ENCODE results near the gene MTFP1.
"Not testable (repeated sequence)": the region's sequence is repeated elsewhere in the genome, so short reads cannot be mapped to it uniquely, and the experiment has no call there.

MTFP1 gene

DNA sequence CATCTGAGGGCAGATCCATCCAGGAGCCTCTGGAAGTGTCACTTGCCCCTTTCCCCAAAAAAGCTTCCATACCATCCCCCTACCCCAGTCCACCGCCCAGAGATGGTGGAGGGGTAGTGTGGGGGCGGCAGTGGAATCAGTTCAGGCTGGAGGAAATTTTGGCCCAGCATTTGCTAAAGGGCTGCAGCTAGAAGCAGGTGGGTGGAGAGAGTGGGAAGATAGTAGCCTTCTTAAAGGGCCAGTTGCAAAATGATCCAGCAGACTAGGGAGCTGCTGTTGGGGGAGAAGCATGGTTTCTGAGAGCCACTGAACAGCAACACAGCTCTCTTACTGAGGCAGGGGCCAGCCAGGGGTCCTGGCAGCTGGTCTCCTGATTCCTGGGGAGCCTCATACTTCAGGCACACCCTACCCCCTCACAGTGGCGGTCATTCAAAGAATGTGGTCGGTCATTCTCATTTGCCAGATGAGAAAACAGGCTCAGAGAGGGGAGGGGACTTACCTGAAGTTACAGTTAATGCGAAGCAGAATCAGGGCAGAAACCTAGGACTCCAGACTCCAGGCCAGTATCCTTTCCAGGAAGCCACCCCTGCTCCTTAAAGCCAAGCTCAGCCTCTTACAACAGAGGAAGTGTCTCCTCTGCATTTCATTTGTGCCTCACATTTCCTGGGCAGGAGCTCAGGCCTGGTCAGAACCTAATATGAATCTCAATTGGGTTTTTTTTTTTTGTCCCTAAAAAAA, 23.4 kb upstream of the MTFP1 start:
- no peak for DNase-seq

DNA sequence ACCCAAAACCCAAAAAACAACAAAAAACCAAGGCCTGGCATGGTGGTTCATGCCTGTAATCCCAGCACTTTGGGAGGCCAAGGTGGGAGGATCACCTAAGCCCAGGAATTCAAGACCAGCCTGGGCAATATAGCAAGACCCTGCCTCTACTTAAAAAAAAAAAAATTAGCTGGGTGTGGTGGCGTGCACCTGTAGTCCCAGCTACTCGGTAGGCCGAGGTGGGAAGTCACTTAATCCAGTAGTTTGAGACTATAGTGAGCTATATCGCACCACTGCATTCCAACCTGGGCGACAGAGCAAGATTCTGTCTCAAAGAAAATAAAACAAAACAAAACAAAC, 22.8 kb upstream of the MTFP1 start:
- DNase-seq: not testable (repeated sequence)

DNA sequence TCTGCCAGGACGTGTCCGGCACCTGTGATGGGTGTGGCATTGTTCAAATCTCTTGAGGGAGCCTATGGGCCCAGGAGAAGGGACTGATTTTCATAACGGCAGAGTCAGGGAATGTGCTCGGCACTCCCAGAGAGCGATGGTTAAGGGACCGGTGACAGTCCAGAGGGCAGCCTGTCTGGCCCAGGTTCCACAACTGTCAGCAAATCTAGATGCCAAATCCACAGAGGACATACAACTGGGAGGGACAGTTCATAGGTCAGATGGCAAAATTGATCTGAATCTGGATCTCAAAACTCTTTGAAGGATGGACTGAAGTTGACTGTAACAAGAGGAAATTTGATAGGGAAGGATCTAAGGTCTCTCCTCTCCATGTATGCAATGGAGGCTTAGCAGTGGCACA, 21.3 kb upstream of the MTFP1 start:
- no peak for DNase-seq

DNA sequence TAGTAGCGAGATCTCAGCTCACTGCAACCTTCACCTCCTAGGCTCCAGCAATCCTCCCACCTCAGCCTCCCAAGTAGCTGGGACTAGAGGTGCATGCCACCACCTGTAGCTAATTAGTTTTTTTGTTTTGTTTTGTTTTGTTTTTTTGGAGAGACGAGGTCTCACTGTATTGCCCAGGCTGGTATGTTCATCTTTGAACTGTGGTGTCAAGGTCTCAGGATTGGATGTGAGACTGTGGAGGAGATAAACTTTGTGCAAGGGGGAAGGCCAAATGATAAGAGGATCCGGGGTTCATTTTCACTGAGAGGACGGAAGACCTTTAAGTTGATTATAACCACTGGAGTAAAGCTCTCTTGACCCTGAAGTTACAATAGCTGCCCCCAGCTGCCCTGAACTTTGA, 19.8 kb upstream of the MTFP1 start:
- DNase-seq: no peak

DNA sequence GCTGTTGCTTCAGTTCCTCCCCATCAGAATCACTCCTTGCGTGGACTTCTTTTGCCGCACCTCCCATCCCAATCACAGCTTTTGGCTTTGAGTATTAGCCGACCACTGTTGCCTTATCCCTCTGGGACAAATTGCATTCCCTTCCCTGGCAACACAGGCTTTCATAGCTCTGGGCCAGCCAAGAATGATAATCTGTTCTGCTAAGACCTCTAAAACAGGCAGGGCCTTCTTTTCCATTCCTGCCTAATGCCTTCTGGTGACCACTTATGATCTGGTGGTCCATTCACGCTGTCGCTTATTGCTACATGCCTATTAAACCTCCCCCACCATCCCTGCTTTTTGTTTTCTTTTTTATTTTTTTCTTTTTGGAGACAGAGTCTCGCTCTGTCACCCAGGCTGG, 19.2 kb upstream of the MTFP1 start:
- DNase-seq: no peak

DNA sequence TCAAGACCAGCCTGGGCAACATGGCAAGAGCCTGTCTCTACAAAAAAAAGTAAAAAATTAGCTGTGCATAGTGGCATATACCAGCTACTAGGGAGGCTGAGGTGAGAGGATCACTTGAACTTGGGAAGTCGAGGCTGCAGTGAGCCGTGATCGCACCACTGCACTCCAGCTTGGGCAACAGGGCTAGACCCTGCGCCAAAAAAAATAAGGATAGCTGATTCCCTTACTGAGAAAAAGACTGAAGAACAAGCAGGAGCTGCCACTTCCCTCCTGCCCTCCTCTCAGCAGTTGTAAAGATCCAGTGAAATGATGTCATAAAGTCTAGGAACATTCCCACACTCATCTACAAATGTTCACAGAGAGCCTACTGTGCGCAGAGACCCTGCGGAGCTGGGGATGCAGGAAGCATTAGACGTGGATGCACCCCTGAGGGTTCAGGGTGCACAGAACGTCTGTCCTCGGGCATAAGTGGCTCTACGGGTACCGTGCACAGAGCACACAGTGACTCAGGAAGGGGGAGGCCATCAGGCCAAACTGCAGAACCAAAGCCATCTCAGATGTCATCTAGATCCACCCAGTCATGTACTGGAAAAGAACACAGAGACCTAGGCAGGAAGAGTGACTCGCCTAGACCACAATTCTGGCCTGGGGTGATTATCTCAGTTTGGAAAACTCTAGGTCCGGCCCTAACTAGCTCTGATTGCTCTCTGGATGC, 17.0 kb upstream of the MTFP1 start:
- DNase-seq: peak; percentile 44

DNA sequence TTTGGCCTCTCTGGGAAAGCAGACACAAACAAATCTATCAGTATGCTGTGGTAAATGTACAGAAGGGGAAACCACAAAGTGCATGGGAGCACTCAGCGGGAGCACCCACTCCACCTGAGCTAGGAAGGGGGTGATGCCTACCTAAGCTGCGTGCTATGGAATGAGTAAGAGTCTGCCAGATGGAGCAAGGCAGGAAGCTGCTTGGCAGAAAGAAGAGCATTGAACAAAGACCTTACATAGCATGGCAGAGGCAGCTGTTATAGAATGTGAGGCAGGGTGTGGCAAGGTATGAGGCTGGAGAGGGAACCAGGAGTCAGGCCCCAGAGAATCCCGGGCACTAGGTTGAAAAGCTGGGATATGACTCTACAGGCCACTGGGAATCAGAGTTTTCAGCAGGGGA, 13.8 kb upstream of the MTFP1 start:
- no peak for DNase-seq

DNA sequence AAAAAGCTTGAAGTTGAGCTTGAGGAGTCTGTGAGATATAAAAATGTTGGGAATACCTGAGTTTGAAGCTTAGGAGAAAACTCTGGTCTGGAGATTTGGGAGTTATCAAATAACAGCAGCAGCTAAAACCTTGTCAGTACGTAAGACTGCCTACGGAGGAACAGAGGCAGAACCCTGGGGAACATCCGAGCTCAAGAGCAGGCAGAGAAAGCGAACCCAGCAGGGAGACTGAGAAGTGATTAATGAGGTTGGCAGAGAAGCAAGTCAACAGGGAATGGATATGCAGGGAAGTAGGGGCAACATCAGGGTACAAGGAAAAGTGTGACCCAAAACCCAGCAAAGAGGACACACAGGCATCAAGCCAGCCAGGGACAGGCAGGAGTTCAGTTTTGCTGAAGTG, 12.6 kb upstream of the MTFP1 start:
- no peak for DNase-seq

DNA sequence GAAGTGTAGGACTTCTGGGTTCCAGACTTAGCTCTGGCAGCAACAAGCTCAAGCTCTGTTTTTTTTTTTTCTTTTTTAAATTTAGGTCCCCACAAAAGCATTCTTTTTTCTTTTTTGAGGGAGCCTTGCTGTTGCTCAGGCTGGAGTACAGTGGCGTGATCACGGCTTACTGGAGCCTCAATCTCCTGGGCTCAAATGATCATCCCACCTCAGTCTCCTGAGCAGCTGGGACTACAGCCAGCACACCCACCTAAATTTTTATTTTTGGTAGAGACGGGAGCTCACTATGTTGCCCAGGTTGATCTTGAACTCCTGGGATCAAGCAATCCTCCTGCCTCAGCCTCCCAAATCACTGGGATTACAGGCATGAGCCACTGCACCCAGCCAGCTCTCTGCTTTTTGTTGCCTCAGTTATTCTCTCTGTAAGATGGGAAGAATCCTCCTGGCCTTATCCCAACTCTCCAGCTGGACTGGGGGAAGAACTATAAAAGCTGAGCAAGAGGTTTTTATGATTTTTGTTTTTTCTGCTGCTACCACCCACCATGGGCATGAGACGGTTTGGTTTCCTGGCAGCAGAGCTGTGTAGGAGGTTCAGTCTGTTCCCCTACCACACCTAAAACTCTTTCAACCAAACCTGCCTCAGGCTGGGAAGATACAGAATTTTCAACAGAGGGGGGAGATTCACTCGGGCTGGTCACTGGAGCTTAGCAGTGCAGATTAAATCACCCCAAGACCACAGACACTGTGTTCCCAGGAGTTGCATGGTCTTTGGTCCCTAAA, 11.6 kb upstream of the MTFP1 start:
- no peak for DNase-seq

DNA sequence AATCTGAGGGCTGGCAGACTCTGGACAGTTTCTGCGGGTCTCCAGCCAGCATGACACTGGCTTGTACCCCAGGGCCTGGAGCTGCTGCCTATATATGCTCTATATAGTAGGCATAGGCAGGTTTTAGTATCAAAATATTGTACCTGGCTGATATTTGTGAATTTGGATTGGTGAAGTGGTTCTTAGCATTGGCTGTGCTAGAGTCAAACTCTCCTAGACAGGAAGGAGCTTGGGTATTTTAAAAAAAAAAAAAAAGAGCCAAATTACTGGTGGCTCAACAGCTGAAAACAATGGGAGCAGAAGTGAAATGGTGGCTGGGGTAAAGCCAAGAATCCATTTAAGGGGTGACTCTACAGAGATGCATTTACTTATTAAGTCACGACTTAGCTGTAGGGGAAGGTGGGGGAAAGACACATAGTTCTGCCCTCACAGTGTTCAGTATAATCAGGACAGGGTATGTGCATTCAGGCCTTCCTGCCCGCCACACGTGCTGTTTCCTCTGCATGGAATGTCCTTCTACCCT, 11.0 kb upstream of the MTFP1 start:
- DNase-seq: no peak

DNA sequence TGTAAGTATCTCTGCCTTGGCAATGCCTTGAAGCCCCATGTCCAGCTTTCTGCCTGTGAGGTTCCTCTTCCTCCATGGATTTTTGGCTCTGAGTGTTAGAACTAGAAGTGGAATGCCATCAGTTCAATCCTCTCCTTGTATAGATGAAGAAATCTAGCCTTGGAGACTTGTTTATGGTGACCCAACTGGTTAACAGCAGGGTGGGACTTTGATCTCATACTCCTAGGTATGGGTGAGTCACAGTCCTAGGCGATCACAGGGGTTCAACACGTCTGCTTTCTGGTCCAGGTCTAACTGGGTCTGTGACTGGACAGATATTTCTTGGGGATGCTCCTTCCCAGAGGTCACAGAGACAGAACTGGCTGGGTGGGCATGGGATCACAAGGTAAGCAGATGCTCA, 9.2 kb upstream of the MTFP1 start:
- no peak for DNase-seq

DNA sequence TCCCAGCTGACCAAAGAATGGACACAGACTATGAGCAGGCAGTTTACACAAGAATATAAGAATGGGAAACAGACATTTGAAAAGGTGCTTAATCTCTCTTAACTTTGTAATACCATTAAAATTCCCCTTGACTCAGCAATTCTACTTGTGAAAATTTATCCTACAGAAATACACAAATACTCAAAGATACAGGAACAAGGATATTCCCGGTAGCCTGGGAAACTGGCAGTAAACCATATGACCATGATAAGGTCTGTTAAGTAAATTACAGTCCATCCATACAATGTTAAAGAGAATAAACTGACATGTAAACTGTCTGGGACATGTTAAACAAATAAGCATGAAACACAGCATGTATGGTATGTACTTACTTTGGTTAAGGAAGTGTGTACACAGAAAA, 8.7 kb upstream of the MTFP1 start:
- no peak for DNase-seq

DNA sequence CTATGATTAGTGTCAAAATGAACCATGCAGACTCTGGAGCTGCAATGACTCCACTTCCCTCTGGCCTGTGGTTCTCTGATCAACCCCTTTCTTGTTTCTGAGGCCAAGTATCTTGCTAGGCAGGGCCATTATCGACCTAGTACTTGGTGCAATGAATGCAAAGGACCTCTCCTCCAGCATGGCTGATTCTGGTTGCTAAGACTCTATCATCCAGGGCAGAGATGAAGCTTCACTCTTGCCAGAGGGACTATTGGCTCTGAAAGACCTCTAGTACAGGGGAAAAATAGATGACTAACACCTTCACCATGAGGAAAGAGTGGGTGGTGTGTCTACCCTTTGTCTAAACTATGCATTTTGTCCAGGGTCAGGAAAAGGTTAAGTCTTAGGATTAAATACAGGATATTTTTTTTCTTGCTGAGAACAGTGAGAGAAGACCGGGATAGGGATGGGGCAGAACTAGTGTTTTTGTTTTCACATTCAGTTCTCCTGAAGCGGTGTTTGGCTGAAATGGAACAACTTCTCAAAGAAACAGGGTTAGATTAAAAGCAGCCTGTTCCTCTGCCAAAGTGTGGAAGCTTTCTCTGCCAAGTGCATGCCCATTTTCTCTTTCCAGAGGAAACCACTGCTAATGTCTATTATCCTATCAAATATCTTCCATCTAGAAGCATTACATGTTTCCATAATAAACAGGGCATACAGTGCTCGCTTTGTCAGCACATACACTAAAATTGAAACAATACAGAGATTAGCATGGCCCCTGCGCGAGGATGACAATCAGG, 5.0 kb upstream of the MTFP1 start:
- DNase-seq: no peak

DNA sequence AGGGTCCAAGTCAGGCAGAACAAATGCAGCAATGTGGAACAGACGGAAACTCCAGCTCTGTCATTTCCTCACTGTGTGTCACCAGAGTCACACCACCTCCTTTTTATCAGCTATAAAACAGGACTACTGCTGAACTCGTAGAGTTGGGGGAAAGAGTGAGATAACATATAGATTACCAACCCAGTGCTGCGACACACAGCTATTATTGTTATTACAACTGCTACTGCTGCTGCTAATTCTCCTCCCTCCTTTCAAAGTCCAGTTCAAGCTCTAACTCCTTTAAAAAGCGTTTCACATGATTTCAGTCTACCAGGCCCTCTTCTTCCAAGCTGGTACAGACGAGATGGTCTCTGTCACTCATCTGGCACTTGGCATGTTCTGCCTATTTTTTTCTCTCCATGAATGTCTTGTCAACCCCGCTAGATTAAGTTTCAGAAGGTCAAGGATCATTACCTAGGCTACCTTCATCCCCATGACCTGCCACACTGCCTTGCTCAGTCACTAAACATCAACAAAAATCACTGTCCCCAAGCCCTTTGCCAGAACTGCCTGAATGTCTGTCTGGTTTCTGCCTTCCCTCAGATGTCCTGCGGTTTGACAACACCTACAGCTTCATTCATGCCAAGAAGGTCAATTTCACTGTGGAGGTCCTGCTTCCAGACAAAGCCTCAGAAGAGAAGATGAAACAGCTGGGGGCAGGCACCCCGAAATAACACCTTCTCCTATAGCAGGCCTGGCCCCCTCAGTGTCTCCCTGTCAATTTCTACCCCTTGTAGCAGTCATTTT, 3.7 kb upstream of the MTFP1 start:
- DNase-seq: no peak

DNA sequence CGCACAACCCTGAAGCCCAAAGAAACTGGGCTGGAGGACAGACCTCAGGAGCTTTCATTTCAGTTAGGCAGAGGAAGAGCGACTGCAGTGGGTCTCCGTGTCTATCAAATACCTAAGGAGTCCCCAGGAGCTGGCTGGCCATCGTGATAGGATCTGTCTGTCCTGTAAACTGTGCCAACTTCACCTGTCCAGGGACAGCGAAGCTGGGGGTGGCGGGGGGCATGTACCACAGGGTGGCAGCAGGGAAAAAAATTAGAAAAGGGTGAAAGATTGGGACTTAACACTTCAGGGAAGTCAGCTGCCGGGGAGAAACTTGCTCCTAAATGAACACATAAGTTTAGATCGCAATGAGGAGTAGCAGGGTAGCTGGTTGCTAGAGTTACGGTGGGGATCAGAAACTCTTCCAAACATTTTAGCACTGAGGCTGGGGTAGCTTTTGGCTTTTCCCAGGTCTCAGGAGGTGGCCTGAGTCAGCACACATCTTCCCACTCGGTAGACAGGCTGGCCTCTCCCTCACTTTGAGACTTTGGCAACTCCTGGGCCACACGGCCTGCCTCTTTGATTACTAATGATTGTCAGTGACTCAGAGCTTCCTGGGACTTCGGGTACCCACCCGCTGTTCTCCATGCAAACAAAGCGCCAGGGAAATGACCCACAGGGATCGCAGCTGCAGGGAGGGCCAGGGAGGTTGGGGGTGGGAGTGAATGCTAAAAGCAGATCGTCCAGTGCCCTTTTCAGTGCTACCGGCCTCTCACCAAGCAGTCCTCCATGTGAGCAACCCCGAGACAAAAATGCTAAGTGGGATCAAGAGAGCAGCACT, 2.9 kb upstream of the MTFP1 start:
- DNase-seq: no peak

DNA sequence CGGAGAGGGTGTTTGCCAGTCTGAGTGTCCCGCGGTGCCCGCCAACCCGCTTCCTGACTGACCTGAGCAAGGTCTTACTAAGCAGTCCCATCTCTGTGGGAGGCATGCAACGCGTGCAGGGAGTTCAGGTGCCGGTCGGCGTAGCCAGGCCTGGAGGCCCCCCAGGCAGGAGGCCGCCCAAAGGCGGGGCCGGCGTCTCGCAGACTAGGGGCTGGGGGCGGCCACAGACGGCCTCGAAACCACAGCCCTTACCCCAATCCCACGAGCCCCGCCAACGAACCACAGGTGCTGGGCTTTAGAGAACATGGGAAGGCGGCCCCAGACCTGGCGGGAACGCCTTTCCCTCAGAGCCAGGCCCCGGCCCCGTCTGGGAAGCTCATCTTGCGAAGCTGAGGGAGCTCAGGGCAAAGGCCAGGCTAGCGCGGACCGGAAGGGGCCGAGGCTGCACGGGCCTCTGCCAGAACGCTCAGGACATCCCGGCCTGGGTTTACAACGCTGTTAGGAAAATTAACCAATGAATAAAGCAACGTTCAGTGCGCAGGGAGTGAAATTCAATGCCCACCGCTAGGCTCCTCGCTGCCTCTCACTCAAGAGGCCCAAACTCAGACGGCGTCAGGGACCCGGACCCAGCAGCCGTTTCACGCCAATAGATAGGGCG, 2.1 kb upstream of the MTFP1 start:
- no peak for DNase-seq

DNA sequence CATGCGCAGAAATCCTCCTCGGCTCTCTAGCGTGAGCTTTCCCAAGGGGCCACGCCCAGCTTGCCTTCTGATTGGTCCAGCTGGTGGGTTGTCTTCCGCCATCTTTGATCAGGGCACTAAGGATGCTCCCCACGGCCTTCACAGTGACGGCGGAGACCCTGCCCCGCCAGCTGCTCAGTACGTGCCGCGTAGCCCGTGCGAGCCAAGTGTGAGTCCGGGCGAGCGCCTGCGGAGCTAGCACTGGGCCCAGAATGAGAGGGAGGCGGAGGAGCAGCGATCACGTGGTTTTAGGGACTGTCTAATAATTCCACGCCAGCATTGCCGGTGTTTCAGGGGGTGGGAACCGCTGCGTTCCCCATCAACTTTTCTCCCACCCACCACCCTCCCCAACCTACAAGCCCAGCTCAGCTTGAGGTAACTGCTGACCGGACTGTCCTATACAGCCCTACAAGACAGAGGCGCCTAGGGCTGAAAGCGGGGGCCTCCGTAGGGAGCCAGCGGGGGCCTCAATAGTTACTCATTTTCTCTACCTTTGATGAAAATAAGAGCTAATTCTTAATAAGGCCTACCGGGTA, 1.5 kb upstream of the MTFP1 start:
- peak; percentile 99 for DNase-seq

DNA sequence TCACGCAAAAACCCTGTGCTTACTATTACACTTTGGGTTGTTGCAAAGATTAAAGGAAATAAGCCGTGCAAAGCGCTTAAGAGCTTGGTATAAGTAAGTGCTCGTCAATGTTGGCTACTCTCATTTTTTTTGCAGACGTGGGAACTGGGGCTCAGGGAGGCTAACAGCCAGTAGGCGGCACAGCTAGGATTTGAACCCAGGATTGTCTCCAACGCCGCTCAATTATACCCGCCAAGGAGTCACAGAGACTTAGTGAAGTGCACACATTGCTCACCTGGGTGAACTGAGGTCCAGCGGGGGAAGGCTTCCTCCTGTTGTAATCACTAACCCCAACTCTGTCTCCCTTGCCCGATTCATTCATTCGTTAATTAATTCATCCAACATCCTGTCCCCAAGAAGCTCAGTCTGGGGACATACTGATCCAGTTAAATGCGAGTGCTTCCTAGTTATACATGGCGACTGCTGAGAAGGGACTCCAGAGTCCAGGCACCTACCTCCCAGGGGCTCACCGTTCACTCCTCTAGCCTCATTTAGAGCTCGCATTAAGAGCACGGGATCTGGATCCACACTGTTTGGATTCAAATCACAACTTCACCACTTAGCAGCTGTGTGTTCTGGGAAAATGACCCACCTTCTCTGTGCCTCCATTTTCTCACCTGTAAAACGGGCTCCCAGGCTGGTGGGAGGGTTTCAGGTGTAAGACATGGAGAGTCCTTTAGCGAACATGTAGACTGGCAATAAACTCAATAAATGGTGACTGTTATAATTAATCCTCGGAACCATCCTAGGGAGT, 838 bp upstream of the MTFP1 start:
- no peak for DNase-seq

DNA sequence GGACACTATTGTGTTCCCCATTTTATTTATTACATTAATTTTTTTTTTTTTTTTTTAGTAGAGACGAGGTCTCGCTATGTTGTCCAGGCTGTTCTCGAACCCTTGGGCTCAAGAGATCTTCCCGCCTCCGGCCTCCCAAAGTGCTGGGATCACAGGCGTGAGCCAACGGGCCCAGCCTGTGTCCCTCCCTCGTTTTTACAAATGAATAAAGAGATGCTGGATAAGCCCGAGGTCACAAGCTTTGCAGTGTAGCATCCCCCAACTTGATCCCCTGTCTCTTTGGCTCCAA, 297 bp upstream of the MTFP1 start:
- DNase-seq: no peak

All from GDM1 (cell line).